ENCODE data around the gene DDAH1. TPM values are rescaled to one million over a fixed set of nuclear protein-coding genes. Genes with fewer than 3 reads are reported as not detected.

DDAH1 gene
- total and polyA plus RNA-seq, 4 donors, result 13.6 to 57.2 (median 38.7) TPM

GRCh38 chr1:85313888-85314696, 150.9 kb downstream of the DDAH1 start:
- no peak for DNase-seq
- H3K27ac ChIP-seq (ENCODE audit: low read depth in 1 of 2, low read length in 1 of 2), result peak overlapping the region; percentile 55 to 95
- TF ChIP-seq CTCF (IDR thresholded peaks at IDR 0.05; ENCODE audit: control extremely low read depth, extremely low read depth), result no peak
- H3K9ac ChIP-seq (ENCODE audit: insufficient read depth in 1 of 2, low read length in 2 of 2), result no peak overlapping the region
- no peak overlapping the region for H3K4me3 ChIP-seq
- no peaks in the 10 kb centered on the region for H3K27me3 ChIP-seq (ENCODE audit: control insufficient read depth in 3 of 3, insufficient read depth in 3 of 3, low read length in 2 of 3)
- H3K9me3 ChIP-seq (ENCODE audit: control insufficient read depth in 4 of 4, insufficient read depth in 3 of 4, low read length in 3 of 4), result no peaks in the 10 kb centered on the region
- no peaks in the 10 kb centered on the region for H3K36me3 ChIP-seq (ENCODE audit: control insufficient read depth in 4 of 4, insufficient read depth in 4 of 4, low read length in 4 of 4)
- peaks cover 6 to 41% (median 10%) of the 10 kb centered on the region in 5 donors for H3K4me1 ChIP-seq (ENCODE audit: control insufficient read depth in 5 of 5, insufficient read depth in 5 of 5, low read length in 5 of 5)
- 53 to 76% methylated on average over 3 of the region's 3 CpGs for WGBS, 2 donors
- peak; percentile 81 for ATAC-seq (ENCODE audit: insufficient read depth, low FRiP score)

GRCh38 chr1:85311818-85312217, 153.1 kb downstream of the DDAH1 start:
- no peaks in the 10 kb centered on the region for H3K27me3 ChIP-seq (ENCODE audit: control insufficient read depth in 3 of 3, insufficient read depth in 3 of 3, low read length in 2 of 3)
- 84 to 89% methylated on average over 2 of the region's 2 CpGs for WGBS, 2 donors
- H3K9me3 ChIP-seq (ENCODE audit: control insufficient read depth in 4 of 4, insufficient read depth in 3 of 4, low read length in 3 of 4), result peaks cover 0 to under 1% (median 0%) of the 10 kb centered on the region in 4 donors
- H3K27ac ChIP-seq (ENCODE audit: low read depth in 1 of 2, low read length in 1 of 2), result no peak overlapping the region
- ATAC-seq (ENCODE audit: insufficient read depth, low FRiP score), result no peak
- peaks cover 8 to 27% (median 10%) of the 10 kb centered on the region in 5 donors for H3K4me1 ChIP-seq (ENCODE audit: control insufficient read depth in 5 of 5, insufficient read depth in 5 of 5, low read length in 5 of 5)
- no peak overlapping the region for H3K9ac ChIP-seq (ENCODE audit: insufficient read depth in 1 of 2, low read length in 2 of 2)
- no peak overlapping the region for H3K4me3 ChIP-seq
- H3K36me3 ChIP-seq (ENCODE audit: control insufficient read depth in 4 of 4, insufficient read depth in 4 of 4, low read length in 4 of 4), result no peaks in the 10 kb centered on the region
- TF ChIP-seq CTCF (IDR thresholded peaks at IDR 0.05; ENCODE audit: control extremely low read depth, extremely low read depth), result no peak
- no peak for DNase-seq

DNA sequence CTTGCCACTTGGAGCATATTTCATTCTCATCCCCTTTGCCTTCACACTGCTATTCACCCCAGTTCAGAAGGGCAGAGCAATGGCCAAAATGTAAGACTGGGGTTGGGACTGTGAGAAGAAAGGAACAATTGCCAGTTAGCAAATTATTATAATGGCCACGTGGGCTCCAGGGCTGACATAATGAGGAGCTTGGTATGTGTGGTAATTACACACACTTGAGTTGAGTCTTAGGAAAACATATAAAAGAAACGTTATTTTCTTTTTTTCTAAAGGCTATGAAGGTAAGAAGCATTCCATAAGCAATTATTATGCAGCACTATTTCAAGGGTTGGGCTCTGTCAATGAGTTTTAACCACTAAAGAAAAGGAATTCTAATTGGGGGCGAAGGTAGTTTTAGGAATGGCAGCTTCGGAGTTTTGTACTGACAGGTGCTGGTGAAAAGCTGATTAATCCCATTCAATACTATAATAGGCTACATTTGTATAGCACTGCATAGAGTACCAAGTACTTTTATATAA, 156.1 kb downstream of the DDAH1 start:
- Histone ChIP-seq H3K9me3 (ENCODE audit: control insufficient read depth in 4 of 4, insufficient read depth in 3 of 4, low read length in 3 of 4) (peaks cover 0 to 2% (median 0%) of the 10 kb centered on the region in 4 donors), H3K27ac (ENCODE audit: low read depth in 1 of 2, low read length in 1 of 2) (peak overlapping the region in 1 of 2 donors; percentile 18), H3K36me3 (ENCODE audit: control insufficient read depth in 4 of 4, insufficient read depth in 4 of 4, low read length in 4 of 4) (no peaks in the 10 kb centered on the region), H3K27me3 (ENCODE audit: control insufficient read depth in 3 of 3, insufficient read depth in 3 of 3, low read length in 2 of 3) (no peaks in the 10 kb centered on the region), H3K4me1 (ENCODE audit: control insufficient read depth in 5 of 5, insufficient read depth in 5 of 5, low read length in 5 of 5) (peaks cover 0 to 12% (median 4%) of the 10 kb centered on the region in 5 donors), H3K9ac (ENCODE audit: insufficient read depth in 1 of 2, low read length in 2 of 2) (no peak overlapping the region), H3K4me3 (no peak overlapping the region)
- no peak for DNase-seq
- no peak for ATAC-seq (ENCODE audit: insufficient read depth, low FRiP score)
- WGBS, 2 donors, result 63 to 76% methylated on average over 4 of the region's 4 CpGs
- no peak for TF ChIP-seq CTCF (IDR thresholded peaks at IDR 0.05; ENCODE audit: control extremely low read depth, extremely low read depth)
